ENCODE measurements around the gene ZSWIM1.

The ZSWIM1 gene

GRCh38 chr20:45880988-45881788 lies at the start of gene ZSWIM1:
Gene ZSWIM1, plus strand, starts transcription at chr20:45881227. Its CDS starts 1,366 bp downstream, at chr20:45882593.
- DNase-seq (ENCODE audit: low spot score) = peak; percentile 99

- no peak for DNase-seq (ENCODE audit: low spot score)
These were observed 48.4 kb upstream of the ZSWIM1 start for GRCh38 chr20:45832619-45833018.

GRCh38 chr20:45833030-45833882 lies 47.8 kb upstream of the ZSWIM1 start, which contains the start of gene SNX21:
Gene SNX21, plus strand, starts transcription at chr20:45833799. Its CDS starts 121 bp downstream, at chr20:45833920.
- DNase-seq (ENCODE audit: low spot score) = peak; percentile 87

- DNase-seq (ENCODE audit: low spot score) = peak; percentile 88
These were observed 46.9 kb upstream of the ZSWIM1 start for GRCh38 chr20:45833883-45834796.

DNA sequence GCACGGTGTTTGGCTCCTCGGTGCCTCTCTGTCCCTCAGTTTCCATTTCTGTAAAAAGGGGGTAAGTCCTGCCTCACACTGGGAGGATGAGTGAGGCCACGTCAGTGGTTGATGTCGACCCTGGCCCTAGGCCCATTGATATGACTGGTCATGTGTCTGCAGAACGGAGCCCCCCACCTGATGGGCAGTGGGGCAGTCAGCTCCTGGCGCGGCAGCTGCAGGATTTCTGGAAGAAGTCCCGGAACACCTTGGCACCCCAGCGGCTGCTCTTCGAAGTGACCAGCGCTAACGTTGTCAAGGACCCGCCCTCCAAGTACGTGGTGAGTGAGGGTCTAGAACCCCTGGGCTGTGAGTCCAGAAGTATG lies 46.2 kb upstream of the ZSWIM1 start:
- no peak for DNase-seq (ENCODE audit: low spot score)

GRCh38 chr20:45835329-45835765 lies 45.7 kb upstream of the ZSWIM1 start:
- DNase-seq (ENCODE audit: low spot score) = no peak

GRCh38 chr20:45835825-45836224 lies 45.2 kb upstream of the ZSWIM1 start:
- DNase-seq (ENCODE audit: low spot score) = no peak

GRCh38 chr20:45836841-45837240 lies 44.2 kb upstream of the ZSWIM1 start:
- DNase-seq (ENCODE audit: low spot score) = no peak

- no peak for DNase-seq (ENCODE audit: low spot score)
These were observed 40.3 kb upstream of the ZSWIM1 start for GRCh38 chr20:45840700-45841198.

GRCh38 chr20:45841407-45842129 lies 39.5 kb upstream of the ZSWIM1 start:
- no peak for DNase-seq (ENCODE audit: low spot score)

- DNase-seq (ENCODE audit: low spot score) = no peak
These were observed 38.7 kb upstream of the ZSWIM1 start for GRCh38 chr20:45842169-45842812.

GRCh38 chr20:45843506-45843905 lies 37.5 kb upstream of the ZSWIM1 start:
- DNase-seq (ENCODE audit: low spot score) = no peak

DNA sequence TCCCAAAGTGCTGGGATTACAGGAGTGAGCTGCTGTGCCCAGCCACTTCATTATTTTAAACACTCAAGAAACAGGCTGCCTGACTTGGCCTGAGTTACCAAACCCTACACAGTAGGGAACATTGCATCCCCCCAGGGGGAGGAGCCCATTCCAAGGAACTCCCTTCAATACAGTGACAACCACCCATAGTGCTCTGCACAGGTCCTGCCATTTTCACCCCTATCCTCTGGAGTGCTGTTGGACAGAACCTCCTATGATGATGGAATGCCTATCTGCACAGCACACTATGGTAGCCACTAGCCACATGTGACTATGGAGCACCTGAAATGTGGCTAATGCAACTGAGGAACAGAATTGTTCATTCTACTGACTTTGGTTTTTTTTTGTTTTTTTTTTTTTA lies 35.6 kb upstream of the ZSWIM1 start:
- no peak for DNase-seq (ENCODE audit: low spot score)

GRCh38 chr20:45848421-45848820 lies 32.6 kb upstream of the ZSWIM1 start:
- DNase-seq (ENCODE audit: low spot score) = no peak

- DNase-seq (ENCODE audit: low spot score) = no peak
These were observed 32.0 kb upstream of the ZSWIM1 start for GRCh38 chr20:45848969-45849582.

DNA sequence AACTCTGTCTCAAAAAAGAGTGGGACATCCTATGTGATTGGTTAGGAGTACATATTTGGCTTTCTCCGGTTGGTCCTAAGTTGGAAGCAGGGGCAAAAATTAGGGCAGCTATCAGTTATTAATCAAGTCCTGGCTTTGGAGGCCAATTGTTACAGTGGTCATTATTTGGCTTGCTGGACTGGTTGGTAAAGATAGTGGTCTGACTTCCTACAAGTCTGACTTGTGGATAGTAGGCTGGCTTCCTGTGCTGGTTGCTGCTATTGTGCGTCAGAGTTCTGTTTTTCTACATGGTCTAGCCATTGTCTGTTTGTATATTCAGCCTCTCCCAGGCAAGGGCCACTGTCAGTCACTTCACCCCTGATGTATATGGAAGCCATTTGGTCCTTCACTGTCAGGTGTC lies 30.8 kb upstream of the ZSWIM1 start:
- DNase-seq (ENCODE audit: low spot score) = no peak

- DNase-seq (ENCODE audit: low spot score) = no peak
These were observed 30.1 kb upstream of the ZSWIM1 start for GRCh38 chr20:45850926-45851325.

DNA sequence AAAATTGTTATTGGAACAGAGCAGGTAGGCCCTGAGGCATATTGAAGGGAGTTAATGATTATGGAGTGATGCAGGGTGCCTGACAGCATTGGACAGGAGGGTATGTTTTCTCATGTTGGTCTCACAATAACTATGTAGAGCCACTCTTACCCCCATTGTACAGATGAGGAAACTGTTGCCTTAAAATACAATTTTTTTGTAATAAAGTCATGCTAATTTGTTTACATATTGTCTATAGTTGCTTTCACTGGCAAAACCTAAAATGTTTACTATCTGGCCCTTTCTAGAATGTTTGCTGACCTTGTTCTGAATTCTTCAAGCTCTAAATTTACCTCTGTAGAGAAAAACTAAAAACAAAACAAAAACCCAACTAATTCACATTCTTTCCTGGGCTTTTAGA lies 29.5 kb upstream of the ZSWIM1 start:
- DNase-seq (ENCODE audit: low spot score) = no peak

GRCh38 chr20:45852326-45852725 lies 28.7 kb upstream of the ZSWIM1 start:
- no peak for DNase-seq (ENCODE audit: low spot score)

DNA sequence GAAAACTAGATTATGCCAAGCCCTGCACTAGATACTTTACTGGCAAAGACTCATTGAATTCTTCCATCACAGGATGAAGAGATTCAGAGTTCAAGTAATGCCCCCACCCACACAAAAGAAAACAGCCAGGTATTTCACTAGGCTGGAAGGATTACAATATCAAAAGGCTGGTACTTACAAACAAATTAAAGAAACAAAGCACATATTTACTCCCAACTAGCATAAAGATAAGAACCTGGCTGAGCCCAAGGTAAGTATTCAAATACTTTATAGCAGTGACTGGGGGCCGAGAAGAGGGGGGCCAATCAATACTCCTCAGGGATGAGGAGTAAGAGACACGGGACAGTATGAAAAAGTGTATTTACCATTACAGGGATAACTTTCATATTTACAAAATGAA lies 27.5 kb upstream of the ZSWIM1 start:
- no peak for DNase-seq (ENCODE audit: low spot score)

Data from left forelimb (tissue), 1 donor.